HL-60 (cell line): Measurements from ENCODE around the gene FUNDC1.

Source experiments
- DNase-seq, 2 experiments: peaks; one replicate each; pipeline ENCODE4 v3.0.0-alpha.2; 2010 to 2020; ENCODE audit warnings: low read depth in 1 of 2, low spot score in 1 of 2
- H3K27ac ChIP-seq: fragments of 250-450 bp; sonication (Bioruptor Pico); replicated peaks from 2 replicates; pipeline ENCODE4 v1.5.1; 2020; ENCODE audit warnings: mild to moderate bottlenecking, moderate library complexity
- H3K27me3 ChIP-seq: fragments of 250-450 bp; sonication (Bioruptor Pico); 2 replicates; pipeline ENCODE4 v1.5.1; 2021; ENCODE audit warnings: mild to moderate bottlenecking, moderate library complexity; ENCODE audit not compliant: insufficient read depth, poor library complexity, severe bottlenecking
- H3K4me3 ChIP-seq: replicated peaks from 2 replicates; pipeline ENCODE4 v1.5.1; 2011; ENCODE audit warnings: mild to moderate bottlenecking, control low read depth, low read length; ENCODE audit not compliant: insufficient read depth
- GABPA ChIP-seq: IDR thresholded peaks from 2 replicates; pipeline ENCODE4 v1.6.1; 2012; ENCODE audit warnings: low read depth
- POLR2AphosphoS5 ChIP-seq: IDR thresholded peaks from 2 replicates; pipeline ENCODE4 v1.6.1; 2012; ENCODE audit warnings: low read depth
- REST ChIP-seq: IDR thresholded peaks from 2 replicates; pipeline ENCODE4 v1.6.1; 2012; ENCODE audit warnings: low read depth; ENCODE audit not compliant: insufficient replicate concordance
- SPI1 ChIP-seq: IDR thresholded peaks from 2 replicates; pipeline ENCODE4 v1.6.1; 2012; ENCODE audit warnings: low read depth, mild to moderate bottlenecking, borderline replicate concordance
- TF ChIP-seq, protein P1 (sequence below): IDR thresholded peaks from one replicate; pipeline ENCODE4 v1.5.1; 2011; ENCODE audit warnings: low read length, control low read depth, inconsistent platforms; ENCODE audit not compliant: insufficient read depth

Gene FUNDC1

DNA sequence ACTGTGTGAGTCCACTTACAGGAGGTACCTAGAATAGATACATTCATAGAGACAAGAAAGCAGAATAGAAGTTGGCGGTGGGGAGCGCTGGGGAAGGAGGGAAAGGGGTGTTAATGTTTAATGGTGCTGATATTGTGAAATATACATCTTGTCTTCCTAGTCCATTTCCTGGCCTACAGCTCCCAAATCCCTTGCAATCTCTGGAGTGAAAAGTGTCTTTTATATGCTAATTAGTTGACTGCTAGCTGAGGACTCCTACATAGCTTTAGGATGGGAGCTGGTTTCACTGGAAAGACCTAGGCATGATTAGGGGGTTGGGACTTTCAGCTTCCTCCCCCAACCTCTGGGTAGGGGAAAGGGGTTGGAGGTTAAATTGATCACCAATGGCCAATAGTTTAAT, 36.0 kb downstream of the FUNDC1 start:
- no peaks in the 10 kb centered on the region for H3K27me3 ChIP-seq
- no peak for DNase-seq
- no peak overlapping the region for H3K4me3 ChIP-seq
- TF ChIP-seq REST (no peak), POLR2AphosphoS5 (no peak), GABPA (no peak), SPI1 (no peak)
- TF ChIP-seq, protein P1, sequence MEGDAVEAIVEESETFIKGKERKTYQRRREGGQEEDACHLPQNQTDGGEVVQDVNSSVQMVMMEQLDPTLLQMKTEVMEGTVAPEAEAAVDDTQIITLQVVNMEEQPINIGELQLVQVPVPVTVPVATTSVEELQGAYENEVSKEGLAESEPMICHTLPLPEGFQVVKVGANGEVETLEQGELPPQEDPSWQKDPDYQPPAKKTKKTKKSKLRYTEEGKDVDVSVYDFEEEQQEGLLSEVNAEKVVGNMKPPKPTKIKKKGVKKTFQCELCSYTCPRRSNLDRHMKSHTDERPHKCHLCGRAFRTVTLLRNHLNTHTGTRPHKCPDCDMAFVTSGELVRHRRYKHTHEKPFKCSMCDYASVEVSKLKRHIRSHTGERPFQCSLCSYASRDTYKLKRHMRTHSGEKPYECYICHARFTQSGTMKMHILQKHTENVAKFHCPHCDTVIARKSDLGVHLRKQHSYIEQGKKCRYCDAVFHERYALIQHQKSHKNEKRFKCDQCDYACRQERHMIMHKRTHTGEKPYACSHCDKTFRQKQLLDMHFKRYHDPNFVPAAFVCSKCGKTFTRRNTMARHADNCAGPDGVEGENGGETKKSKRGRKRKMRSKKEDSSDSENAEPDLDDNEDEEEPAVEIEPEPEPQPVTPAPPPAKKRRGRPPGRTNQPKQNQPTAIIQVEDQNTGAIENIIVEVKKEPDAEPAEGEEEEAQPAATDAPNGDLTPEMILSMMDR, result no peak
- no peak overlapping the region for H3K27ac ChIP-seq

GRCh38 chrX:44503560-44503959, 39.1 kb downstream of the FUNDC1 start:
- H3K27me3 ChIP-seq, result no peaks in the 10 kb centered on the region
- no peak for TF ChIP-seq POLR2AphosphoS5
- no peak for TF ChIP-seq GABPA
- no peak for TF ChIP-seq REST
- no peak for TF ChIP-seq SPI1
- TF ChIP-seq, protein P1, result no peak
- no peak overlapping the region for H3K4me3 ChIP-seq
- no peak for DNase-seq
- H3K27ac ChIP-seq, result no peak overlapping the region

GRCh38 chrX:44495091-44495490, 47.6 kb downstream of the FUNDC1 start:
- Histone ChIP-seq H3K27ac (no peak overlapping the region), H3K4me3 (no peak overlapping the region), H3K27me3 (no peaks in the 10 kb centered on the region)
- DNase-seq, result no peak
- TF ChIP-seq POLR2AphosphoS5, result no peak
- TF ChIP-seq, protein P1, result no peak
- no peak for TF ChIP-seq REST
- TF ChIP-seq GABPA, result no peak
- no peak for TF ChIP-seq SPI1
